ENCODE measurements around the gene CCDC141. TPM values are rescaled to one million over a fixed set of nuclear protein-coding genes. Genes with fewer than 3 reads are reported as not detected.

Gene CCDC141
- total RNA-seq, 2 donors from 2014 or later = 79.4 to 97.5 TPM

GRCh38 chr2:178886006-178886405 lies 163.9 kb downstream of the CCDC141 start:
- ATAC-seq = no peak
- DNase-seq = no peak
- intact Hi-C loops (cut with DNase I) = no loop called here

- DNase-seq = no peak
- ATAC-seq = no peak
- intact Hi-C loops (cut with DNase I) = no loop called here
Measured at GRCh38 chr2:178884440-178884839, 165.5 kb downstream of the CCDC141 start.

- peak; percentile 39 for DNase-seq
- peak; percentile 67 to 97 for ATAC-seq
- intact Hi-C loops (cut with DNase I) = no loop called here
Measured at GRCh38 chr2:178882666-178883440, 167.1 kb downstream of the CCDC141 start.

- no peak for ATAC-seq
- intact Hi-C loops (cut with DNase I) = no loop called here
- DNase-seq = no peak
Measured at GRCh38 chr2:178881075-178881474, 168.9 kb downstream of the CCDC141 start.

GRCh38 chr2:178880257-178880656 lies 169.7 kb downstream of the CCDC141 start:
- ATAC-seq (no peak), DNase-seq (no peak)
- intact Hi-C loops (cut with DNase I) = no loop called here

GRCh38 chr2:178877874-178878273 lies 172.1 kb downstream of the CCDC141 start:
- intact Hi-C loops (cut with DNase I) = no loop called here
- ATAC-seq = no peak
- DNase-seq = no peak

- ATAC-seq (peak; percentile 75 to 83), DNase-seq (no peak)
- intact Hi-C loops (cut with DNase I) = no loop called here
Measured at GRCh38 chr2:178874529-178875240, 175.3 kb downstream of the CCDC141 start.

GRCh38 chr2:178873912-178874311 lies 176.0 kb downstream of the CCDC141 start:
- intact Hi-C loops (cut with DNase I) = no loop called here
- ATAC-seq (no peak), DNase-seq (no peak)

- DNase-seq (no peak), ATAC-seq (no peak)
- intact Hi-C loops (cut with DNase I) = no loop called here
Measured at GRCh38 chr2:178871536-178871935, 178.4 kb downstream of the CCDC141 start.

GRCh38 chr2:178870703-178871102 lies 179.2 kb downstream of the CCDC141 start:
- no peak for DNase-seq
- ATAC-seq = peak in 1 of 2 donors; percentile 70
- intact Hi-C loops (cut with DNase I) = no loop called here

GRCh38 chr2:178865999-178866398 lies 183.9 kb downstream of the CCDC141 start:
- DNase-seq (no peak), ATAC-seq (no peak)
- intact Hi-C loops (cut with DNase I) = loop anchor here in 1 of 2 donors (10.0 kb wide), 1 partner anchor 61 kb away; the partner anchor contains the start of gene TTN

GRCh38 chr2:178865146-178865936 lies 184.6 kb downstream of the CCDC141 start:
- intact Hi-C loops (cut with DNase I) = loop anchor here in 1 of 2 donors (10.0 kb wide), 1 partner anchor 61 kb away; the partner anchor contains the start of gene TTN

GRCh38 chr2:178863856-178864620 lies 185.9 kb downstream of the CCDC141 start:
- intact Hi-C loops (cut with DNase I) = loop anchor here (5.0 to 10.0 kb wide), 2 partner anchors 57 to 59 kb away; partner anchors contain the start of gene TTN (in 2 of the 2)
- peak; percentile 80 for DNase-seq
- peak; percentile 84 to 85 for ATAC-seq

More at GRCh38 chr2:178865146-178865936, 184.6 kb downstream of the CCDC141 start:
- ATAC-seq (peak; percentile 70 to 79), DNase-seq (peak; percentile 32)

GRCh38 chr2:178863130-178863855 lies 186.6 kb downstream of the CCDC141 start:
- ATAC-seq (peak in 1 of 2 donors; percentile 8), DNase-seq (no peak)
- intact Hi-C loops (cut with DNase I) = loop anchor here (5.0 to 10.0 kb wide), 2 partner anchors 56 to 58 kb away; partner anchors contain the start of gene TTN (in 2 of the 2)

- peak; percentile 74 for DNase-seq
- intact Hi-C loops (cut with DNase I) = loop anchor here (5.0 to 10.0 kb wide), 2 partner anchors 53 to 56 kb away; partner anchors contain the start of gene TTN (in 2 of the 2)
Measured at GRCh38 chr2:178860551-178860950, 189.4 kb downstream of the CCDC141 start.

GRCh38 chr2:178859730-178860129 lies 190.2 kb downstream of the CCDC141 start:
- intact Hi-C loops (cut with DNase I) = loop anchor here (5.0 to 10.0 kb wide), 2 partner anchors 52 to 55 kb away; partner anchors contain the start of gene TTN (in 2 of the 2)
- DNase-seq (no peak), ATAC-seq (peak; percentile 36 to 45)

More at GRCh38 chr2:178860551-178860950, 189.4 kb downstream of the CCDC141 start:
- peak; percentile 24 to 40 for ATAC-seq

GRCh38 chr2:178858896-178859625 lies 190.9 kb downstream of the CCDC141 start:
- peak in 1 of 2 donors; percentile 32 for ATAC-seq
- intact Hi-C loops (cut with DNase I) = no loop called here
- DNase-seq = no peak
